Activated CD8-positive, alpha-beta memory T cell treated with anti-CD3 and anti-CD28 coated beads for 36 hours (primary cell): Measurements from ENCODE around the gene LCN10. TPM values are rescaled to one million over a fixed set of nuclear protein-coding genes. Genes with fewer than 3 reads are reported as not detected.
"Not testable (repeated sequence)": the region's sequence is repeated elsewhere in the genome, so short reads cannot be mapped to it uniquely, and the experiment has no call there.

ENCODE experiments used
- CTCF ChIA-PET: fragments of 350-600 bp; sonication (Branson Sonifier 250); formaldehyde crosslinking; loops from one replicate; lab custom pipeline; 2021; ENCODE audit warnings: antibody characterized with exemption; lab: Charles Lee
- POLR2A ChIA-PET: fragments of 350-600 bp; sonication (Branson Sonifier 250); formaldehyde crosslinking; loops from one replicate; lab custom pipeline; 2021; ENCODE audit warnings: antibody characterized with exemption; lab: Charles Lee
- total RNA-seq, 2 experiments: library from RNA; stranded (reverse); gene quantifications; one replicate each; pipeline ENCODE4 v1.2.3, GENCODE V29; 2021

Gene LCN10
- total RNA-seq, 2 experiments from 2014 or later, result 1.1 to 1.6 TPM

- ChIA-PET POLR2A (no interaction called here), CTCF (interaction anchor here (0.9 to 1.2 kb wide), 2 partner anchors 13 to 15 kb away, joined by 3 read pairs; no protein-coding TSS in a partner anchor)
These were observed 16.9 kb upstream of the LCN10 start for GRCh38 chr9:136759436-136760325.

- CTCF ChIA-PET, result interaction anchor here (0.7 to 1.8 kb wide), 4 partner anchors 17 to 122 kb away, joined by 3 to 8 read pairs (median 4); no protein-coding TSS in a partner anchor
- POLR2A ChIA-PET, result no interaction called here
These were observed 16.3 kb upstream of the LCN10 start for GRCh38 chr9:136759001-136759400.

GRCh38 chr9:136757751-136758140 lies 15.0 kb upstream of the LCN10 start:
- ChIA-PET POLR2A (no interaction called here), CTCF (interaction anchor here (0.9 to 1.8 kb wide), 5 partner anchors 16 to 40 kb away, joined by 3 to 8 read pairs (median 3); no protein-coding TSS in a partner anchor)

- CTCF ChIA-PET, result interaction anchor here (0.9 to 1.8 kb wide), 4 partner anchors 16 to 39 kb away, joined by 3 to 8 read pairs (median 3); no protein-coding TSS in a partner anchor
- POLR2A ChIA-PET, result interaction anchor here (0.6 kb wide), 1 partner anchor 331 kb away, joined by 3 read pairs; no protein-coding TSS in a partner anchor
These were observed 14.6 kb upstream of the LCN10 start for GRCh38 chr9:136757328-136757727.

GRCh38 chr9:136756836-136757235 lies 14.1 kb upstream of the LCN10 start:
- POLR2A ChIA-PET, result interaction anchor here (0.6 kb wide), 1 partner anchor 331 kb away, joined by 3 read pairs; no protein-coding TSS in a partner anchor
- CTCF ChIA-PET, result no interaction called here

- ChIA-PET POLR2A (no interaction called here), CTCF (no interaction called here)
These were observed 13.3 kb upstream of the LCN10 start for GRCh38 chr9:136756134-136756438.

- POLR2A ChIA-PET, result not testable (repeated sequence)
- CTCF ChIA-PET, result interaction anchor here (1.3 kb wide), 1 partner anchor 8 kb away, joined by 3 read pairs; no protein-coding TSS in a partner anchor
These were observed 12.8 kb upstream of the LCN10 start for GRCh38 chr9:136755302-136756133.

GRCh38 chr9:136754626-136755301 lies 12.0 kb upstream of the LCN10 start:
- ChIA-PET POLR2A (no interaction called here), CTCF (interaction anchor here (1.3 kb wide), 1 partner anchor 9 kb away, joined by 3 read pairs; no protein-coding TSS in a partner anchor)

- CTCF ChIA-PET, result interaction anchor here (1.3 kb wide), 1 partner anchor 10 kb away, joined by 3 read pairs; no protein-coding TSS in a partner anchor
- POLR2A ChIA-PET, result no interaction called here
These were observed 11.4 kb upstream of the LCN10 start for GRCh38 chr9:136754059-136754572.

- ChIA-PET POLR2A (no interaction called here), CTCF (no interaction called here)
These were observed 10.8 kb upstream of the LCN10 start for GRCh38 chr9:136753371-136754058.

- ChIA-PET CTCF (interaction anchor here (0.5 to 1.6 kb wide), 2 partner anchors 14 to 214 kb away, joined by 4 to 6 read pairs; no protein-coding TSS in a partner anchor), POLR2A (no interaction called here)
These were observed 9.1 kb upstream of the LCN10 start for GRCh38 chr9:136751814-136752213.

GRCh38 chr9:136751244-136751643 lies 8.5 kb upstream of the LCN10 start:
- POLR2A ChIA-PET, result no interaction called here
- CTCF ChIA-PET, result interaction anchor here (0.5 to 1.6 kb wide), 3 partner anchors 15 to 313 kb away, joined by 3 to 6 read pairs (median 3); no protein-coding TSS in a partner anchor

GRCh38 chr9:136750526-136750925 lies 7.8 kb upstream of the LCN10 start:
- ChIA-PET POLR2A (interaction anchor here (0.6 to 1.0 kb wide), 2 partner anchors 9 to 15 kb away, joined by 3 read pairs; no protein-coding TSS in a partner anchor), CTCF (no interaction called here)

- CTCF ChIA-PET, result no interaction called here
- POLR2A ChIA-PET, result no interaction called here
These were observed 6.2 kb upstream of the LCN10 start for GRCh38 chr9:136748666-136749611.

GRCh38 chr9:136748201-136748600 lies 5.5 kb upstream of the LCN10 start, which contains the start of gene LCN6:
Gene LCN6, minus strand, starts transcription at chr9:136748525. Its CDS starts 42 bp downstream, at chr9:136748483.
- POLR2A ChIA-PET, result no interaction called here
- CTCF ChIA-PET, result no interaction called here

GRCh38 chr9:136747161-136748060 lies 4.7 kb upstream of the LCN10 start:
- CTCF ChIA-PET, result no interaction called here
- POLR2A ChIA-PET, result no interaction called here
